ENCODE results near the gene C5orf15.
"Not testable (repeated sequence)": the region's sequence is repeated elsewhere in the genome, so short reads cannot be mapped to it uniquely, and the experiment has no call there.

C5orf15 gene

DNA sequence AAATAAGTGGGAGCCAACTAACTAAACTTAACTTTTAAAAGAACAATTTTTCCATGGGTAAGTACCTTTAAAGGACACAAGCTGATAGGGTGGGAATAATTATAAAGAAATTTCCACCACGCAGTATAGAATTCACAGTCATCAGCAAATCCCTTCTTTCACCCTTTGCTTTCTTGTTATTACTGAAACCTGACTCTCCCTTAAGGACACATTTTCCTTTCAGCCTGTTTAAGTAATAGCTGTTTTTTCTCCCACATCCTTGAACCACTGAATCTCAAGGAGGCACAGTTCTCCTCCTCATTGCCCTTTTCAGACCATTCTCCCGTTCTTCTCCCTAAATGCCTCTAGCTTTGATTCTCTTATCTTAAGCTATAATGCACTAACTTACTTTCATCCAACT lies 6.3 kb downstream of the C5orf15 start:
- no peak for DNase-seq

DNA sequence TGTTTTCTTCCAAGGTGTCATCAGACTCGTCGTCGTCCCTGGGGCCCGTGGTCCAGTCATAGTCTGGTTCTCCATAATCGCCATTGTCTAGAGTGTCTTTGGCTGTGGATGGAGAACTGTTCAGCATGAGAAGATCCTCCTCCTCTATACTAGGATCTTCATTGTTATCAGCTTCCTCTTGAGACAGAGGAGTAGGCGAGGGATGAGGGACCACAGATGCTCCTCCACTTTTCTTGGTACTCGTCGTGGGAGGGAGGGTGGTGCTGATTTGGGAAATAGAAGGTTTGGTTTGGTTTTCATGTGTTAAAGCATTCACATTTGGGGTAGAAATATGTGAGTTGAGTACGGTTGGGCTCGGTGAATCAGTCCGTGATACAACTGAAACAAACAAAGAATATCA lies 8.8 kb downstream of the C5orf15 start:
- no peak for DNase-seq

DNA sequence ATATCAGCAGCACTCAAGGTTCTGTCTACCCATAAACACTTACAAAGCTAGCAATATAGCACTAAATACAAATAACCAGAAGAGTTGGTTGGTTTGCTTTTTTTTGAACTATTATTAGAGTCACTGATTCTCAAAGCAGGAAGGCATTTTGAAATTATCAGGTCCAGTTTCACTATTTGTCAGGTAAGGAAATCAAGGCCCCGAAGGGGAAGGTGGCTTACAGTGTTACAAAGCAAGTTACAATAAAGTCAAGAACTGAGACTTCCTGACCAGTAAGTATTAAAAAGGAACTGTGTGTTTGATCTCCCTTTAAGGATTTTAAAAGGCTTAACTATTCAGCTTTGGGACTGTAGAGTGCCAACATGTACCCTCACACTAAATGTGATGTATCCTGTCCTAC lies 10.8 kb downstream of the C5orf15 start:
- DNase-seq: no peak

DNA sequence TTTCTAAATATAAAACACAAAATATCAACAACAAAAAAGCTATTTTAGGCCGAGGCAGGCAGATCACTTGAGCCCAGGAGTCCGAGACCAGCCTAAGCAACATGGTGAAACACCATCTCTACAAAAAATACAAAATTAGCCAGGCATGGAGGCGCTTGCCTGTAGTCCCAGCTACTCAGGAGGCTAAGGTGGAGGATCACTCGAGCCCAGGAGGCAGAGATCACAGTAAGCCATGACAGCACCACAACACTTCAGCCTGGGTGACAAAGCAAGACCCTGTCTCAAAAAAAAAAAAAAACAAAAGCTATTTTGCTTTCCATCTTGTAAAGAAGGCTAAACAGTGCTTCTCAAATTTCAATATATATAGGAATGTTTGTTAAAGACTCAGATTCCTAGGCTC lies 11.3 kb downstream of the C5orf15 start:
- DNase-seq: no peak

DNA sequence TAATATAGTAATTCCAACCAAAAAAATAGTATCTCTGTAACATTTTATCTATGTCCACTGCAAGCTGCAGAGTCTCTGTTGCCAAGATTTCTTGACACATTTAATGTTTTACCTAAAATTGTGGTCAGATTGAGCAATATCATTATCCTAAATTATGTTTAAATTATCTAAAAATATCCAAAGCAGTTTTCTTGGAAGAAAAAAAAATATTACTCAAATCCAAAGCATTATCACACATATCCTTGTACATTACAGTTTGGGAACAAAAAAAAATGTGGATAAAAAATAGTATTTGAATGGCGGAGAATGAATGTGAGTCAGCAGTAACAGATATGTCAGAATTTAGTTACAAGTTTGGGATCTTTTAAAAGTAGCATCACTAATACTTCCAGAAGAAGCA lies 12.2 kb downstream of the C5orf15 start:
- not testable (repeated sequence) for DNase-seq

DNA sequence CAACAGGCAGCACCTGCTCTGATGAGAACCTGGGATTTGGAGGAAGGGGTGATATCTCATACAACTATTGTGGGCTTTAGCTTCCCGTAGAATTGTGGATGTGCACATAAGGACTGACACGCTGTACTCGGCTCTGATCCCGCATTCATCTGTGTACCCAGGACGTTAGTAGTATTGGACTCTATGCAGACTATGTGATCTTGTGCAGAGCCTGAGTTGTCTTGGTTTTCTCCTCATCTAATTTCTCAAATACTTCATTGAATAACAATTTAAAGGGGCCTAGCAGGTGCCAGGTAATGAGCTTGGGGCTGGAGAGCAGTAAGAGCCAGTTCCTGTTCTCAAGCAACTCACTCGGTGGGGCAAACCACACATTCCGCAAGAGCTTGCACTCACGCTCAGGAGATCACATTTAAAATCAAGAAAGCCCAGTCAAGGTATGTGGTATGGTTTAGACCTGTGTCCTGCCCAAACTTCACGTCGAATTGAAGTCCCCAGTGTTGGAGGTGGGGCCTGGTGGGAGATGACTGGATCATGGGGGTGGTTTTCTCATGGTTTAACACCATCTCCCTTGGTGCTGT lies 14.8 kb downstream of the C5orf15 start:
- no peak for DNase-seq

DNA sequence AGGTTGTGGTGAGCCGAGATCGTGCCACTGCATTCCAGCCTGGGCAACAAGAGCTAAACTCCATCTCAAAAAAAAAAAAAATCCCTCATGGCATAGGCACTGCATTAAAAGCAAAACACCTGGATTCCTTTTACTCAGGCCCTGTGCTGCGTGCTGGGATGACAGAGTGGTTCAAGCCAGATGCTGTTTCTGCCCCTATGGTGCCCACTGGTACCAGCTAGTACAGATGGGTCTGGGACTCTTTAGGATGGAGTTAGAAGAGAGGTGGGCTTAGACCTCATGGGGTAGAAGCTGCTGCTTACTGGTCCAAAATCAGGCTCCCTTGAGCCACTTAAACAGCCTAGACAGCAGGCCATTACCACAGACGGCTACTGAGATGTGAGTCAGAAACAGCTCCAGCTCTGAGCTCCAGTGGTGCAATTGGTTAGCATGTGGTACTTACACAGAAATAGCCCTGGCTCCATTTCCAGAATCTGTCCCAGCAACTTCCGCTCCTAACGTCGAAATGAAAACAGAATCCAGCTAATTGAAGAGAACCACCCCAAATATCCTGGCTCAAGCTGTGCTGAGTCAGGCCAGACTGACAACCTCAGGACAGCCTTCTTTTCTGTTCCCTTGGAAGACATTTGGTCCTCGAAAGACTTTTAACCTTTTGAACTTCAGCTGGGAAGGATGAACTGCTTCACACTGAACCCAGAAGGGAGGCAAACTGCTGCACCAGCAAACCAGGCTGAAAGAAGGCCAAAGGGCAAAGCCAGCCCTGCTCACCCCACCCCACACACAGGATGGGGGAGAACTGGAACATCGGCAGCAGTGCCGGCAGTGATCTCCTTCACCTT lies 15.5 kb downstream of the C5orf15 start:
- DNase-seq: no peak

DNA sequence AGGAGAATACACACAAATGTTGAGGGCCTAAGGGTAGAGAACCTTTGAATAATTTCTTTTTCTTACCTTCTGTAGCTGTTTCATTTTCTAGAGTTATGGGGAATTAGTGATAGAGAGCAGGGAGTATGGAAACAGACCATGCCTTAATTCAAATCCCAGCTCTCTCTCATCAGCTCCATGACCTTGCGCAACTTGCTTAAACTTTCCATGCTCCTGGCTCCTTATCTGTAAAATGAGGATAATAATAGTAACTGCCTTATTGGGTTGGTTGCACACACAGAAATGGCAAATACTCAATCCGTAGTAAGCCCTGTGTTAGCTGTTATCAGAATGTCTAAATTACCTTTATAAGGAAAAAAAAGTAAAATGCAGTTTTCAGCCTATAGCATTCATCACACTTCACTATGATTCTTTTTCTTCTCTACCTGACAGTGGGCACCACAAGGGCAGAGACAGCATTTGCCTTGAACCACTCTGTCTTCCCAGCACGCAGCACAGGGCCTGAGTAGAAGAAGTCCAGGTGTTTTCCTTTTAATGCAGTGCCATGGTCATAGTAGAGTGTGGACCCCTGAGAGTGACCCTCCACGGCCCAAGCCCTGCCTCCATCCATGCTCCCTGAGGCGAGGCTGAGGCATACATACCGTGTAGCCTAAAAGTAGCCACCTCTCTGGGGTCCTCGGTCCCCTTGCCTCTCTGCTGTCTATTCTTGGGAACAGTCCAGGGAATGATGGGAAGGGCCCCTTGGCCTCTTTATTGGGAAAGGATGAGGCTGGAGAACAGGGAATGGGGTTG lies 17.4 kb downstream of the C5orf15 start:
- DNase-seq: no peak

DNA sequence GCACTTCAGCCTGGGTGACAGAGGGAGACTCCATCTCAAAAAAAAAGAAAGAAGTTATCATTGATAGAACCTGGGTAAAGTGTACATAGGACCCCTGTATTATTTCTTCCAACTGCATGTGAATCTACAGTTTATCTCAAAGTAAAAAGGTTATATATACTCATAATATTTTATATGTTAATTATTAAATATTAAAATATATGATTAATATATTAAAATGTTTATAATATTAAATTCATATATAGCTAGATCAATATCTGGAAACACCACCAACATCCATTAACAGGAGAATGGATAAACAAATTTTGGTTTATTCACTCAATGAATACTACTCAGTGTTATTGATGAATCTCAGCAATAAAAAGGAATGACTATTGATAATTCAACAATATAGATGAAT lies 19.7 kb downstream of the C5orf15 start:
- no peak for DNase-seq

DNA sequence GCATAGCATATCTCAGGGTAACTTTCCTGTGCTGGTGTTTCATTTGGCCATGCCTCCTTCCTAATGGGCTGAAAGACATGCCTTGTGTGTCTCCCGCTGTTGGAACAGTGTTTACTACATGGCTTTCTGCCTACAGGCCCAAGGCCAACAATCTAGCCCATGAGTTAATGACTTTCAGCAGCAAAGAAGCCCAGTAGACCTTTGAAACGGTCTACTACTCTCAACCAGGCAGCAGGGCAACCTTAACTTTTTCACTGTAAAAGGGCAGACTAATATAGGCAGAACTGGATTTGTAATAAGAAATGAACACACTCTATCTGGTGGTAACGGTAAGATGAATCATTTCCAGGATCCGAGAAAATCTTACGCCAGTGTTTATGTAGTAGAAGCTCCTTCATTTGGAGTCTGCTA lies 21.0 kb downstream of the C5orf15 start:
- DNase-seq: no peak

DNA sequence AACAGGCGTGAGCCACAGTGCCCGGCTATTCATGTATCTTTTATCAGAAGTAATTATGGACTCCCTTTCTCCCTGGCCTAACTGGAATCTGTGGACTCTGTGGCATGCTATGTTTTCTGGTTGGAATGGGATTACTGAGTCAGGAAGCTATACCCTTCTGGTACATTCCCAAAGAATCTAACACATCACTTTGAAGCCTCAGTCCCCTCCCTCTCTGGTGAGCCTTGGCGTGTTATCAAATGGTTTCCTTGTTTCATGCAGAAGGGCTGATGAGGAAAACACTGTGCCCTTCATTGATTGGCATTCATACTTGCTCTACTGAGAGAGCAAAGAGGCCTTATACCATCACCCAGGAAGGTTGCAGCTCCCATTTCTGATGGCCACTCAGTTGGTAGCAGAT lies 22.9 kb downstream of the C5orf15 start:
- no peak for DNase-seq

DNA sequence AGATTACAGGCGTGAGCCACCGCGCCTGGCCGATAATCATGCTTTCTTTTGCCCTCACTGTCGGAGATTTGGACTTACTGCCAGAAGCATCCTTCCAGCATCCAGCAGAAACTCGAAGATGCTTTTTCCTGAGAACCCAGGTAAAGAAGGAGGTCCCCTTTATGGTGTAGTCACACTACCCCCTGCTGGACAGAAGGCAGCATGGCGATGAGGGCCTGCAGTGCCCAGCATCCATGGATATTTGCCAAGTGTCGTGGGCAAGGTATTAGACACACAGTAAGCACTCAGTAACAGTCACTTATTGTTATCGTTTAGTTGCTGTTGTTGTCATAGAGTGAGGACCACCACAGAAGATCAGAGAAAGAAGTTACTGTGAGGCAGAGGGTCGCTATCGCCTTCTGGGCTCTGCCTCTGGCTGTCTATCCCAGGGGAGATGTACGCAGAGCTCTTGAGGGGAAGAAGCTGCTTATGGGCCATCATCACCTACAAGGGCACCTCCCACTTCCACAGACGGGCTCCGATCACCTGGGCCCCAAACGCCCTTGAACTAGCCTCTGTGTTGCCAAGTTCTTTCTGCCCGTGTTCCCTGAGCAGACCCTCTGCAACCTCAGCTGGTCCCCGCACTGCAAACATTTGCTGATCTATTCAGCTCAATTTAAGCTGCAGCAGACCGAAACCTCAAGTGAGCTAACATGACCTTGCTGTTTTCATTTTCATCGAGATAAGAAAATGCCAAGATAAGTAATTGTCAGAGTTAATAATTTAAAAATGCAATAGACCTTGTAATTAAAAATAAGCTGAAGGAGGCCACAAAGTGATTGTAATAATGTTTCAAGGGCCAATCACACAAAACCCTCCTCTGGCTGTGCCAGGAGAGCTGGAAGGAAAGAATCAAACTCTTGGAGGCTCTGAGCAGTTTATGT lies 23.9 kb downstream of the C5orf15 start:
- DNase-seq: peak; percentile 14

DNA sequence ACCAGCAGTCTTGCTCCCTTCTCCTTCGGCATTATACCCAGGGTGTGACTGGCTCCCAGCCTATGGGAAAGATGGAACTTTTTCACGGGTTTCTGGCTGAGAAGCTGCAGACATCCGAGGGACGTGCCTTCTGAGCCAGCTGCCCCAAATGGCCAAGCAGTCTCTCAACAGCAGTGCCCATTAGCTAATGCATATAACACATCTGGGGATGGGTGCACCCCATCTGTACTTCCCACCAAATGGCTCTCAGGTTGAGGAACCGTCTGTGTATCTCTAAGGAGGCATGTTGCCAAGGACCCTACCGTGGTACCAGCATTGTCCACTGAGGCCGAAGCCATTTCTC lies 25.0 kb downstream of the C5orf15 start:
- DNase-seq: no peak

DNA sequence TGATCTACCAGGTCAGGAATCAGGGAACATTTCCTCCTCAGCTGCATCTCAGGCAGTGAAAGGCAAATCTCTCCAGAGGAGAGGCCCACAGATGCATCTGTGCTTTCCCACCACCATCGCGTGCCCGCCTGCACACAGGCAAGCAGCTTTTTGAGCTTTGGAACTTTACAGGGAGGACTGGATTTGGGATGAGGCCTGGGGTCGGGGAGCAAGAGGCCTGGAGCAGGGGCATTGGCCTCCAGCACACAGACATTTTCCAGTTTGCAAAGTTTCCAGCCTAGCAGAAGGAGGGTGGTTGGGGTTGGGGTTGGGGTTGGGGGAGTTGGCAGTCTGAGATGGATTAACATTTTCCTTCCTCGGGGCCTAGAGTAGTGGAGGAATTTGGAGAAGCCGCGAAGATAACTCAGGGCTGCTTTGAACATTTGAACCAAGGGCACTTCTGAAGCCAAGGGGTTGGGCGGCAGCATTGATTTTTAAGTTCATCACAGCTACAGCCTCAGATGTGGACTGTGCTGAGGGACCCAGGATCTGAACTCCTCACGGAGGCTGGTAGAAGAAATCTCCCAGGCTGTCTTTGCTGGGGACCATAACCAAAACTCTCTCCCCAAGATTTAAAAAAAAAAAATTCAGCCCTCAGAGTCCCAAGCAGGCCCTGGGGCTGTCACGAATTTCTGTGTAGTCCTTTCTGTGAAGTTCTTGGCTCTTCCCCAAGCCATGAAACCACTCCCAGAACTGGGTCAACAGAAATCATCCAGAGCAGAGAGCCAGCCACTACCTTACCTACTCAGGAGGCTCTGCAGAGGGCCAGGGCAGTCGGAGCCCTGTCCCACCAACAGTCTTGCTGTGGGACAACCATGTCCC lies 25.6 kb downstream of the C5orf15 start:
- no peak for DNase-seq

DNA sequence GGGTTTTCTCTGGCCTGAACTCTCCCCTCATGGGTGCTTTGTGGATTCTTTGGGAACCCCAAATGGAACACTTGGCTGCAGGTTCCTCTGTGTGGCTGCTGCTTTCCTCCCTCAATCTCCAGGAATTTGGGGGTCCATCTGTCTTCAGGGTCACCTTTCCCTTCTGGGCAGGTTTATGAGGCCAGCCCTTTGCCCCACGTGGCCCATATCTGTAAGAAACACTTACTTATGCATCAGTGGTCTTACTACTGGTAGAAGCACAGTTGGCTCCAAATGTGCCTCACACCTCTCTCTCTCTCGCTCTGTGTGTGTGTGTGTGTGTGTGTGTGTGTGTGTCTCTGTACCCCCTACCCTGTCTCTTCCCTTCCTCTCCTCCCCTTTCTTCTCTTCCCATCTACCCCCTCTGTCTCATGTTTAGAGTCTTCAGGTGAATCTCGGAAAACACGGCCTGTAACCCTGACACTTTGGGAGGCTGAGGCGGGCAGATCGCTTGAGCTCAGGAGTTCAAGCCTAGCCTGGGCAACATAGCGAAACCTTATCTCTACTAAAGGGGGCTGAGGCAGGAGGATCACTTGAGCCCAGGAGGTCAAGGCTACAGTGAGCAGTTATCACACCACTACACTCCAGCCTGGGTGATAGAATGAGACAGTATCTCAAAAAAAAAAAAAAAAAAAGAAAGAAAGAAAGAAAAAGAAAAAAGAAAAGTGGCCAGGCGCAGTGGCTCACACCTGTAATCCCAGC lies 26.8 kb downstream of the C5orf15 start:
- DNase-seq: no peak

DNA sequence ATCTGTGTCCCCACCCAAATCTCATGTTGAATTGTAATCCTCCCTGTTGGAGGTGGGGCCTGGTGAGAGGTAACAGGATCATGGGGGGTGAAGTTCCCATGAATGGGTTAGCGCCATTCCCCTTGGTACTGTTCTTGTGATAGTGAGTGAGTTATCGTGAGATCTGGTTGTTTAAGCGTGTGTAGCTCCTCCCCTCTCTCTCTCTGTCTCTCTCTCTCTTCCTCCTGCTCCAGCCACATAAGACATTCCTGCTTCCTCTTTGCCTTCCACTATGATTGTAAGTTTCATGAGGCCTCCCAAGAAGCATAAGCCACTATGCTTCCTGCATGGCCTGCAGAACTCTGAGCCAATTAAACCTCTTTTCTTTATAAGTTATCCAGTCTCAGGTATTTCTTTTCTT lies 28.8 kb downstream of the C5orf15 start:
- no peak for DNase-seq

DNA sequence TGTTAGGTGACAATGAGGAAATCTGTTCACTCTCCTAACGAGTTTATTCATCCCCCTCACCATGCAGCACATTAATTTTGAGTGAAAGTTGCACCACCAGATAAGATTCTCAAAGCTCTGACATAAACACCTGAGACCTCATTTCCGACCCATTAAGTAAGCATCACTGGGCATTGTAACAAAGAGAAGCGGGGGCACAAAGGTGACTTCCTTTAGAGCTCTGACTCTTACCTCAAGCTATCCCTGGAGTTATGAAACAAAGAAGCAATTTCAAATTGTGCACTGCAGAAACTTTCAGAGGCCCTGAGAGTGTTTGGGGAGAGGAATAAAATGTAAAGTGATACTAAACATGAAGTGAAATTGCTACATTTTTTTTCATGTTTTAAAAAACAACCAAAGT lies 29.5 kb downstream of the C5orf15 start:
- DNase-seq: no peak

DNA sequence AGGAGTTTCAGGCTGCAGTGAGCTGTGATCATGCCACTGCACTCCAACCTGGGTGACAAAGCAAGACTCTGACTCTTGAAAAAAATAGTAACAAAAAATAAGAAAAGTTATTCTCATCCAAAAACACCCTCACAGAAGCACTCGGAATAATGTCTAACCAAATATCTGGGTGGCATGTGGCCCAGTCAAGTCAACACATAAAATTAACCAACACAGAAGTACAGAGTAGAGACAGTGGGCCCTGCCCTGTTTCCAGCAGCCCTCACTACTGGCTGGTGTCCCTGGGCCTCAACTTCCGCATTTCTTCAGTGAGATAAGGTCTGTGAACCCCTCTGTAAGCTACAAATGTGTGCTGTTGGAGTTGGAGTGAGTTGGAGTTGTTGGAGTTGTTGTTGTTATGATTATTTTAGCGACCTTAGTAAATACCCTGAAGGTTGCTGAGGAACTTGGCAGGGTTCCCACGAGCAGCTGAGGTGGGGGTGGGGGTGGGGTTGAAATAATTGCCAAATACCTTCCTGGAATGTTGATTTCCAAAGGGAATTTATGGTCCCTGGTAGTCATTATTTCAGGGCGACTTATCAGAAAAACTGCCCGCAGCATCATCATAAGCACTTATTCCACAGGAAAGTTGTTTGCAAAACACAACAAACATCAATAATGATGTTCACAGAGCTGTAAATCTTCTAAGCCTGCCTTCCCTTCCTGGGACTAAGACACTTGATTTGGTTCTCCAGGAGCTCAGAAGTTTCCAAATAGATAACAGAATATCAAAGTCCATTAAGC lies 30.2 kb downstream of the C5orf15 start:
- DNase-seq: no peak

DNA sequence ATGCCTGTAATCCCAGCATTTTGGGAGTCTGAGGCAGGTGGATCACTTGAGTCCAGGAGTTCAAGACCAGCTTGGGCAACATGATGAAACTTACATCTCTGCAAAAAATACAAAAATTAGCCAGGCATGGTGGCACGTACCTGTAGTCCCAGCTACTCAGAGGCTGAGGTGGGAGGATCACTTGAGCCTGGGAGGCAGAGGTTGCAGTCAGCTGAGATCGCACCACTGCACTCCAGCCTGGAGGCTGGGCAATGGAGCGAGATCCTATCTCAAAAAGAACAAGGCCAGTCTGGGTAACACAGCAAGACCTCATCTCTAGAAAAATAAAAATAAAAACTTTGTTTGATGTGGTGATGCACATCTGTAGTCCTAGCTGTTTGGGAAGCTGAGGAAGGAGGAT lies 30.8 kb downstream of the C5orf15 start:
- not testable (repeated sequence) for DNase-seq

DNA sequence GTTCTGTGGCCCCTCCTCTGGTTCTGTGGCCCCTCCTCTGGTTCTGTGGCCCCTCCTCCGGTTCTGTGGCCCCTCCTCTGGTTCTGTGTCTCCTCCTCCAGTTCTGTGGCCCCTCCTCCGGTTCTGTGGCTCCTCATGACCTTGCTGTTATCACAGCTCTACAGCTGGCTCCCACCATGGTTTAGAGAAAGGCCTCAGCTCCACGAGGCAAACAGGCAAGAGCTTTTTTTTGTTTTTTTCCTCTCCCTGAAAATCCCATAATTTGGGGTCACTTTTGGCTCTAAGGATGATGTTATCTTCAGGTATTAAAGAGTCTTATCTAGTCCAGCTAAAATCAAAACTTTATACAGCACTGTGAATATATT lies 31.8 kb downstream of the C5orf15 start:
- DNase-seq: no peak
